ENCODE measurements around the gene GAL3ST3.

DNA sequence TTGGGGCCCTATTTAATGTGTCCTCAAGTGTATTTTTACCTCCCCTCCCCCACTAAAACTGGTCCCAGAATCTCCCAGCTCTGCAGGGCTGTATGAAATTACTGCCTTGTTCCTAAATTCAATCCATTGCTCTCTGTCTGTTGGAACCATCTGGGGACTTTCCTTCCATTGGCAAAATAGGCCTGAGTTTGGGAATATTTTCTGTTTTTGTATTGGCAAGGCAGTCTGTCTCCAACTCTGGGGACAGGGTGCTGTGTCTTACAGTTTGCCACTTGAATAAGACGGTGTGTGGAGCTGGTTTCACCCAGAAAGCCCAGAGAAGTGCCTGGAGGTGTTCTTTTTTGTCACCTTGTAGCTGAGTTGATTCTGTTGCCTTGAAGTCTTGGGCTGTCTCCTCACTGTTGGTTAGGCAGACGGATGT, 22.4 kb upstream of the GAL3ST3 start:
- TF ChIP-seq POLR2A (IDR thresholded peaks at IDR 0.05; ENCODE audit: low read depth, low read length), result no peak
- no peak for TF ChIP-seq BRCA1 (IDR thresholded peaks at IDR 0.05; ENCODE audit: low read depth, low read length)
- TF ChIP-seq RAD21 (IDR thresholded peaks at IDR 0.05; ENCODE audit: insufficient read depth, low read depth, low read length), result no peak
- no peak for TF ChIP-seq NR2C2 (IDR thresholded peaks at IDR 0.05; ENCODE audit: borderline replicate concordance, control insufficient read depth, insufficient read length, low read depth)
- no peak for TF ChIP-seq POLR2AphosphoS5 (IDR thresholded peaks at IDR 0.05; ENCODE audit: low read length)
- TF ChIP-seq, protein P1, sequence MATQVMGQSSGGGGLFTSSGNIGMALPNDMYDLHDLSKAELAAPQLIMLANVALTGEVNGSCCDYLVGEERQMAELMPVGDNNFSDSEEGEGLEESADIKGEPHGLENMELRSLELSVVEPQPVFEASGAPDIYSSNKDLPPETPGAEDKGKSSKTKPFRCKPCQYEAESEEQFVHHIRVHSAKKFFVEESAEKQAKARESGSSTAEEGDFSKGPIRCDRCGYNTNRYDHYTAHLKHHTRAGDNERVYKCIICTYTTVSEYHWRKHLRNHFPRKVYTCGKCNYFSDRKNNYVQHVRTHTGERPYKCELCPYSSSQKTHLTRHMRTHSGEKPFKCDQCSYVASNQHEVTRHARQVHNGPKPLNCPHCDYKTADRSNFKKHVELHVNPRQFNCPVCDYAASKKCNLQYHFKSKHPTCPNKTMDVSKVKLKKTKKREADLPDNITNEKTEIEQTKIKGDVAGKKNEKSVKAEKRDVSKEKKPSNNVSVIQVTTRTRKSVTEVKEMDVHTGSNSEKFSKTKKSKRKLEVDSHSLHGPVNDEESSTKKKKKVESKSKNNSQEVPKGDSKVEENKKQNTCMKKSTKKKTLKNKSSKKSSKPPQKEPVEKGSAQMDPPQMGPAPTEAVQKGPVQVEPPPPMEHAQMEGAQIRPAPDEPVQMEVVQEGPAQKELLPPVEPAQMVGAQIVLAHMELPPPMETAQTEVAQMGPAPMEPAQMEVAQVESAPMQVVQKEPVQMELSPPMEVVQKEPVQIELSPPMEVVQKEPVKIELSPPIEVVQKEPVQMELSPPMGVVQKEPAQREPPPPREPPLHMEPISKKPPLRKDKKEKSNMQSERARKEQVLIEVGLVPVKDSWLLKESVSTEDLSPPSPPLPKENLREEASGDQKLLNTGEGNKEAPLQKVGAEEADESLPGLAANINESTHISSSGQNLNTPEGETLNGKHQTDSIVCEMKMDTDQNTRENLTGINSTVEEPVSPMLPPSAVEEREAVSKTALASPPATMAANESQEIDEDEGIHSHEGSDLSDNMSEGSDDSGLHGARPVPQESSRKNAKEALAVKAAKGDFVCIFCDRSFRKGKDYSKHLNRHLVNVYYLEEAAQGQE (IDR thresholded peaks at IDR 0.05; ENCODE audit: low read depth, low read length), result no peak
- no peak for TF ChIP-seq JUND (IDR thresholded peaks at IDR 0.05; ENCODE audit: low read depth, low read length)
- TF ChIP-seq SRF (IDR thresholded peaks at IDR 0.05; ENCODE audit: low read depth in 2 of 2, low read length in 2 of 2), result no peak
- TF ChIP-seq, protein P2, sequence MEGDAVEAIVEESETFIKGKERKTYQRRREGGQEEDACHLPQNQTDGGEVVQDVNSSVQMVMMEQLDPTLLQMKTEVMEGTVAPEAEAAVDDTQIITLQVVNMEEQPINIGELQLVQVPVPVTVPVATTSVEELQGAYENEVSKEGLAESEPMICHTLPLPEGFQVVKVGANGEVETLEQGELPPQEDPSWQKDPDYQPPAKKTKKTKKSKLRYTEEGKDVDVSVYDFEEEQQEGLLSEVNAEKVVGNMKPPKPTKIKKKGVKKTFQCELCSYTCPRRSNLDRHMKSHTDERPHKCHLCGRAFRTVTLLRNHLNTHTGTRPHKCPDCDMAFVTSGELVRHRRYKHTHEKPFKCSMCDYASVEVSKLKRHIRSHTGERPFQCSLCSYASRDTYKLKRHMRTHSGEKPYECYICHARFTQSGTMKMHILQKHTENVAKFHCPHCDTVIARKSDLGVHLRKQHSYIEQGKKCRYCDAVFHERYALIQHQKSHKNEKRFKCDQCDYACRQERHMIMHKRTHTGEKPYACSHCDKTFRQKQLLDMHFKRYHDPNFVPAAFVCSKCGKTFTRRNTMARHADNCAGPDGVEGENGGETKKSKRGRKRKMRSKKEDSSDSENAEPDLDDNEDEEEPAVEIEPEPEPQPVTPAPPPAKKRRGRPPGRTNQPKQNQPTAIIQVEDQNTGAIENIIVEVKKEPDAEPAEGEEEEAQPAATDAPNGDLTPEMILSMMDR (IDR thresholded peaks at IDR 0.05 in 2 of 3, conservative IDR thresholded peaks at IDR 0.05 in 1 of 3; ENCODE audit: control insufficient read depth in 2 of 3, extremely low read depth in 1 of 3, insufficient read depth in 1 of 3, low read depth in 3 of 3, low read length in 3 of 3), result no peak
- TF ChIP-seq EZH2 (IDR thresholded peaks at IDR 0.05; ENCODE audit: borderline replicate concordance, control insufficient read depth, low read depth, low read length), result no peak
- no peak for TF ChIP-seq TCF7 (IDR thresholded peaks at IDR 0.05; ENCODE audit: borderline replicate concordance)
- no peak for TF ChIP-seq RCOR1 (conservative IDR thresholded peaks at IDR 0.05; ENCODE audit: low read depth, low read length)
- TF ChIP-seq HDAC6 (IDR thresholded peaks at IDR 0.05; ENCODE audit: unreplicated experiment), result no peak
